Endothelial cell of umbilical vein (primary cell): ENCODE measurements around the gene SLAMF8.

Experiments used
- CTCF ChIP-seq, 2 donors: IDR thresholded peaks; 1 replicate in 1 of 2; 2 replicates in 1 of 2; pipeline ENCODE4 v1.5.1; 2011; ENCODE audit warnings: low read length in 2 of 2, mild to moderate bottlenecking in 2 of 2, moderate library complexity in 2 of 2, control low read depth in 1 of 2, inconsistent platforms in 1 of 2, low read depth in 1 of 2; ENCODE audit not compliant: insufficient read depth in 1 of 2; ENCODE audit errors: extremely low read depth in 1 of 2
- JUN ChIP-seq: IDR thresholded peaks from 2 replicates; pipeline ENCODE4 v1.6.1; 2011; ENCODE audit warnings: borderline replicate concordance, low read depth; ENCODE audit not compliant: insufficient read length, insufficient read depth
- MAX ChIP-seq: IDR thresholded peaks from 2 replicates; pipeline ENCODE4 v1.6.1; 2011; ENCODE audit not compliant: insufficient read depth, insufficient read length
- POLR2AphosphoS5 ChIP-seq: IDR thresholded peaks from 2 replicates; pipeline ENCODE4 v1.6.1; 2012; ENCODE audit warnings: low read depth, mild to moderate bottlenecking, control low read depth, low read length, moderate library complexity; ENCODE audit not compliant: insufficient read depth

GRCh38 chr1:159783724-159784123 lies 42.9 kb upstream of the SLAMF8 start:
- TF ChIP-seq JUN = no peak
- no peak for TF ChIP-seq CTCF (IDR thresholded peaks at IDR 0.05; ENCODE audit: extremely low read depth in 1 of 2, insufficient read depth in 1 of 2, low read depth in 1 of 2, low read length in 2 of 2)
- TF ChIP-seq POLR2AphosphoS5 = peak; percentile 15
- TF ChIP-seq MAX = no peak
